Transverse colon (tissue), 4 donors: ENCODE data around the gene ROGDI. TPM values are rescaled to one million over a fixed set of nuclear protein-coding genes. Genes with fewer than 3 reads are reported as not detected.

Source experiments
- DNase-seq: peaks from one replicate; pipeline ENCODE4 v3.0.0-alpha.2; 2019
- H3K27ac ChIP-seq, 4 donors: fragments of 200-600 bp; sonication (generic); 2 replicates each; pipeline ENCODE4 v1.5.1; 2016 to 2018; ENCODE audit warnings: inconsistent platforms in 4 of 4
- H3K27me3 ChIP-seq: fragments of 200-600 bp; sonication (generic); 2 replicates; pipeline ENCODE4 v1.5.1; 2017; ENCODE audit warnings: inconsistent platforms
- H3K36me3 ChIP-seq, 4 donors: fragments of 200-600 bp; sonication (generic); 2 replicates each; pipeline ENCODE4 v1.5.1; 2017 to 2019; ENCODE audit warnings: inconsistent platforms in 4 of 4
- H3K4me1 ChIP-seq, 4 donors: fragments of 200-600 bp; sonication (generic); 2 replicates each; pipeline ENCODE4 v1.5.1; 2017 to 2020; ENCODE audit warnings: inconsistent platforms in 4 of 4
- H3K4me3 ChIP-seq, 4 donors: fragments of 200-600 bp; sonication (generic); 1 replicate in 1 of 4; 2 replicates in 3 of 4; pipeline versions ENCODE4 v1.5.1 to v1.6.1; 2017 to 2019; ENCODE audit warnings: inconsistent platforms in 4 of 4
- H3K9me3 ChIP-seq, 2 donors: fragments of 200-600 bp; sonication (generic); 2 replicates each; pipeline ENCODE4 v1.5.1; 2017 to 2019; ENCODE audit warnings: inconsistent platforms in 2 of 2
- EP300 ChIP-seq: sonication (generic); formaldehyde crosslinking; IDR thresholded peaks from one replicate; pipeline ENCODE4 v1.6.1; 2017; ENCODE audit warnings: antibody characterized with exemption, low read depth
- POLR2A ChIP-seq: fragments of 450-650 bp; IDR thresholded peaks from one replicate; pipeline ENCODE4 v1.6.1; 2016; ENCODE audit warnings: antibody characterized with exemption, mild to moderate bottlenecking, moderate library complexity
- POLR2AphosphoS5 ChIP-seq, 3 donors: sonication (generic); formaldehyde crosslinking; IDR thresholded peaks; one replicate each; pipeline ENCODE4 v1.6.1; 2016; ENCODE audit warnings: antibody characterized with exemption in 3 of 3
- WGBS, 2 donors: methylation state at CpG; one replicate each; pipeline ENCODE4 v1.1.5; 2018; ENCODE audit warnings: low coverage in 1 of 2; 5-methylcytosine and 5-hydroxymethylcytosine counted together
- in situ Hi-C, 4 donors: fragments of 200-750 bp; cut with MboI; loops; one replicate each; pipeline versions ENCODE4 v1.15.0 to v1.15.1; 2017; ENCODE audit warnings: low sequenced_read_pairs in 3 of 4, low pct_ligation_motif_present in 1 of 4, low pct_unique_long_range_greater_than_20kb in 1 of 4
- intact Hi-C: fragments of 100-400 bp; cut with DNase I; formaldehyde crosslinking; loops from one replicate; pipeline ENCODE4 v1.15.1; 2023; ENCODE audit warnings: low total_unique reads
- total RNA-seq, 4 donors: library from RNA; depleted of rRNA; stranded (reverse); fragments of >200 nt; gene quantifications; one replicate each; pipeline ENCODE4 v1.1.0, GENCODE V29; 2016
- TF ChIP-seq, protein P1 (sequence below), 5 experiments: fragments of 200-600 bp in 3 of 5; fragments of 450-650 bp in 2 of 5; sonication (generic) in 3 of 5; IDR thresholded peaks; 1 replicate in 2 of 5; 2 replicates in 3 of 5; pipeline ENCODE4 v1.5.1; 2016 to 2017; ENCODE audit warnings: antibody characterized with exemption in 5 of 5, inconsistent platforms in 3 of 5, mild to moderate bottlenecking in 2 of 5, moderate library complexity in 1 of 5

Gene ROGDI
- total RNA-seq, 4 donors from 2014 or later = 28.1 to 75.2 (median 43.7) TPM

DNA sequence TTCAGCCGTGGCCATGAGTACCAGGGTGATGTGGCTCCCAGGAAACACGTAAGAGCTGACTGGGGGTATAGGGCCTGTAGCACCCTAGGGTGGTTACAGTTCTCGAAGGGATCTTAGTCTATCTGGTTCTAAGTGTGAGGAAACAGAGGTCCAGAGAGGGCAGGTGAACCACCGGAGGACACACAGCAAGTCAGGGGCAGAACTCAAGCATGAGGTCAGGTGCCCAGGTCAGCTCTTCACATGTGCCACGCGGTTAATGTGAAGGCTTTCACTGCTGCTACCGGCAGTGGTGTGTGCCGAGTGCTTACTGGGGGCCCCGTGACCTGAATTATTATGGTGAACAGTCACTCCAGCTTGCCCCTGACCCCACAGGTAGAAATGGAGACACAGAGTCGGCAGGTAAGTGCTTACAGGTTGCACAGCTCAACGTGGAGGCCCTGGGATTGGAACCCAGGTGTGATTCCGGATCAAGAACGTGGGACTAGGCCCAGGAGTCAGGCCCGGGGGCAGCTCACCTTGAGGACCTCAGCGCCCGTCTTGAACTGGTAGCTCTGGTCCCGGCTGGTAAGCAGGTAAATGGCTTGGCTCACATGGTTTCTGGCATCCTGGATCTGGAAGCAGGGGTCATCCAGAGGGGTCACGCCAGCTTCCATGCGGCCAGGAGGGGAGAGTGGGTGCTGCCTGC is 3.1 kb downstream of the ROGDI start:
- 84% methylated on average over 18 of the region's 19 CpGs; no CpG with 5 or more reads in 1 of the 2 donors for WGBS, 2 donors
- H3K36me3 ChIP-seq = peaks cover 0 to under 1% (median 0%) of the 10 kb centered on the region in 4 donors
- no peaks in the 10 kb centered on the region for H3K9me3 ChIP-seq
- intact Hi-C loops (no loop called here), in situ Hi-C loops (no loop called here)
- no peak overlapping the region for H3K27ac ChIP-seq
- DNase-seq = no peak
- no peaks in the 10 kb centered on the region for H3K27me3 ChIP-seq
- peaks cover 11 to 42% (median 34%) of the 10 kb centered on the region in 4 donors for H3K4me1 ChIP-seq
- TF ChIP-seq, protein P1, sequence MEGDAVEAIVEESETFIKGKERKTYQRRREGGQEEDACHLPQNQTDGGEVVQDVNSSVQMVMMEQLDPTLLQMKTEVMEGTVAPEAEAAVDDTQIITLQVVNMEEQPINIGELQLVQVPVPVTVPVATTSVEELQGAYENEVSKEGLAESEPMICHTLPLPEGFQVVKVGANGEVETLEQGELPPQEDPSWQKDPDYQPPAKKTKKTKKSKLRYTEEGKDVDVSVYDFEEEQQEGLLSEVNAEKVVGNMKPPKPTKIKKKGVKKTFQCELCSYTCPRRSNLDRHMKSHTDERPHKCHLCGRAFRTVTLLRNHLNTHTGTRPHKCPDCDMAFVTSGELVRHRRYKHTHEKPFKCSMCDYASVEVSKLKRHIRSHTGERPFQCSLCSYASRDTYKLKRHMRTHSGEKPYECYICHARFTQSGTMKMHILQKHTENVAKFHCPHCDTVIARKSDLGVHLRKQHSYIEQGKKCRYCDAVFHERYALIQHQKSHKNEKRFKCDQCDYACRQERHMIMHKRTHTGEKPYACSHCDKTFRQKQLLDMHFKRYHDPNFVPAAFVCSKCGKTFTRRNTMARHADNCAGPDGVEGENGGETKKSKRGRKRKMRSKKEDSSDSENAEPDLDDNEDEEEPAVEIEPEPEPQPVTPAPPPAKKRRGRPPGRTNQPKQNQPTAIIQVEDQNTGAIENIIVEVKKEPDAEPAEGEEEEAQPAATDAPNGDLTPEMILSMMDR (IDR thresholded peaks at IDR 0.05) = no peak
- TF ChIP-seq POLR2AphosphoS5 (IDR thresholded peaks at IDR 0.05) = no peak
- no peak for TF ChIP-seq EP300
- no peak for TF ChIP-seq POLR2A
- H3K4me3 ChIP-seq = no peak overlapping the region

DNA sequence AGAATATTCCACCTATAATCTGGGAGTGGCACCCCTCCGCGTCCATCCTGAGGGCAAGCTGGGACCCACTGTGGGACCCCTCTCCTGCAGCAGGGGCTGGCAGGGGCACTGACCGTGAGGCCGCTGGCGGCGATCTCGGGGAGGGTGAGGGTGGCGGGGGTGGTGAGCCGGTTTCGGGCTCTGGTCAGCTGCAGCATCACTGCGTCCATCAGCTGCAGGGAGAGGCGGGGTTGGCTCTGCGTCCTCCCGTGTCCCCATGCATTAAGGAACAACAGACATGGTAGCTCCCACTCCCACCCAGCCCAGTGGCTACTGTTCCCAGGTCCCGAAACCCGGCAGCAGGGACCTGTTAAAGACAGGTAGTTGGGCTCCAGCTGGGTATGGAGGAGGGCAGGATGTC is 4.0 kb downstream of the ROGDI start:
- peaks cover 11 to 36% (median 28%) of the 10 kb centered on the region in 4 donors for H3K4me1 ChIP-seq

DNA sequence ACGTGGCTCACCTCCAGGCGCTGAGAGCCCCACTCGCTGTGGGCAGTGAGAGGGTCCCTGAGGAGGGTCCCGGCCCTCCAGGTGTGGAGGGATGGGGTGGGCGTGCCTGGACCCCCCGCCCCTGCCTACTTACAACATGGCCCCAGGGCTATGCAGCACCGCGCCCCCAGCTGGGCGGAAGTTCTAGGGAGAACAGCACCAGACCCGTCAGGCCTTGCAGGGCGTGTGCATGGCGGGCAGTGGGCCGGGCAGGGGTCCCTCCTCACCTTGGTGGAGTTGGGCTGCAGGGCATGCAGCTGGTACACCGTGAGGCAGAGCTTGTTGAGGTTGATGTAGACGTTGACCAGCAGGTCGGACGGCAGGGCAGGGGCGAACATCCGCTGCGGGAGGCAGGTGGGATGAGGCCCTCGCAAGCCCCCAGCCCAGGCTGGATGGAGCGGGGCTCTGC is 4.6 kb downstream of the ROGDI start:
- TF ChIP-seq, protein P1 (IDR thresholded peaks at IDR 0.05) = no peak
- no peak for TF ChIP-seq POLR2A
- no peak for TF ChIP-seq POLR2AphosphoS5 (IDR thresholded peaks at IDR 0.05)
- TF ChIP-seq EP300 = no peak
- H3K4me3 ChIP-seq = no peak overlapping the region
- H3K36me3 ChIP-seq = no peaks in the 10 kb centered on the region
- 93% methylated on average over 20 of the region's 22 CpGs; no CpG with 5 or more reads in 1 of the 2 donors for WGBS, 2 donors
- H3K27me3 ChIP-seq = no peaks in the 10 kb centered on the region
- intact Hi-C loops (no loop called here), in situ Hi-C loops (no loop called here)
- no peaks in the 10 kb centered on the region for H3K9me3 ChIP-seq
- no peak overlapping the region for H3K27ac ChIP-seq
- H3K4me1 ChIP-seq = peaks cover 11 to 31% (median 24%) of the 10 kb centered on the region in 4 donors
- DNase-seq = no peak

More for the DNA sequence above, 4.0 kb downstream of the ROGDI start:
- Histone ChIP-seq H3K36me3 (no peaks in the 10 kb centered on the region), H3K27me3 (no peaks in the 10 kb centered on the region), H3K27ac (no peak overlapping the region), H3K4me3 (no peak overlapping the region), H3K9me3 (no peaks in the 10 kb centered on the region)
- intact Hi-C loops = no loop called here
- no peak for DNase-seq
- in situ Hi-C loops = no loop called here
- 86% methylated on average over 12 of the region's 16 CpGs; no CpG with 5 or more reads in 1 of the 2 donors for WGBS, 2 donors
- TF ChIP-seq EP300 = no peak
- TF ChIP-seq POLR2AphosphoS5 (IDR thresholded peaks at IDR 0.05) = no peak
- TF ChIP-seq, protein P1 (IDR thresholded peaks at IDR 0.05) = no peak
- TF ChIP-seq POLR2A = no peak

DNA sequence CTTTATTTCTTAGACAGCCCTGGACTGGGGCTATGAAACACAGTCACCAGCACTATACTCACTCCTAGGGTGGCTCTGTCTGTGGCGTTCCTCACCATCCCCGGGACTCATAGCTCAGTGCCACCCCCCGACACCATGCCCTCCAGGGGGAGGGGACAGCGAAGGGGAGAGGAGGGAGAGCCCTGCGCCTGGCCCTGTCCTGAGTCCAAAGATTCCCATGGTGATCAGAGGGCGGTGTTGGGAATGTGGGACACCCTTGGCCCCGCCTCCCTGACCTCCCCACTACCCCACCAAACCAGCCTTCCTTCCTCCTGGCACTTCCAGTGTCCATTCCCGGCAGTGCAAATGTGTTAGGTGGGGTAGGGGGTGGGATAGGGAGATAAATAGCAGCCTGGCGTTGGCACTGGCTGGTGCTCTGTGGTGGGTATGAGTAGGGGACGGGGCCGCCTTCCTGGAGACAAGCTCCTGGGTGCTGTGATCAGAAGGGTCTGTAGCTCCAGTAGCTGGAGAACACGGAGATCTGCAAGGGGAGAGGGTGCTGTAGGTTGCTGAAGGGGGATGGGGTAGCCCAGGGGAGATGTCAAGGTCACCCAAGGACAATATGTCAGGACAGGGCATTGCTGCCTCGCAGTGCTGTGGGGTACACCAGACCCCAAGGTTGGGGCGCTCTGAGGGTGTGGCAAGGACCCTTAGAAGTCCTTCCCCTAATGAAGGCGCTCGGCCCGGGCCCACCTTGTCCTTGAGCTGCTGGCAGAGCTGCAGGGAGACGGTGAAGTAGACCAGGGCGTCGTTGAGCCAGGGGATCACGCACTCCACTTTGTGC is 5.2 kb downstream of the ROGDI start:
- WGBS, 2 donors = 86% methylated on average over 21 of the region's 21 CpGs; no CpG with 5 or more reads in 1 of the 2 donors
- intact Hi-C loops = no loop called here
- peak overlapping the region; percentile 76 to 87 (median 86) for H3K27ac ChIP-seq
- TF ChIP-seq, protein P1 (IDR thresholded peaks at IDR 0.05) = no peak
- peak; percentile 55 for DNase-seq
- H3K9me3 ChIP-seq = no peaks in the 10 kb centered on the region
- in situ Hi-C loops = no loop called here
- H3K4me1 ChIP-seq = peaks cover 11 to 31% (median 24%) of the 10 kb centered on the region in 4 donors
- H3K36me3 ChIP-seq = no peaks in the 10 kb centered on the region
- peak overlapping the region in 1 of 4 donors; percentile 64 for H3K4me3 ChIP-seq
- no peaks in the 10 kb centered on the region for H3K27me3 ChIP-seq
